Neural progenitor cell (in vitro differentiated cells): ENCODE data around the gene CCR7.

Experiments used
- CTCF ChIP-seq: fragments of 200-600 bp; sonication (generic); IDR thresholded peaks from 2 replicates; pipeline ENCODE4 v1.5.1; 2017; ENCODE audit warnings: antibody characterized with exemption, mild to moderate bottlenecking
- EZH2 ChIP-seq: fragments of 200-600 bp; sonication (generic); IDR thresholded peaks from 2 replicates; pipeline ENCODE4 v1.6.1; 2017; ENCODE audit warnings: antibody characterized with exemption, mild to moderate bottlenecking, moderate library complexity

DNA sequence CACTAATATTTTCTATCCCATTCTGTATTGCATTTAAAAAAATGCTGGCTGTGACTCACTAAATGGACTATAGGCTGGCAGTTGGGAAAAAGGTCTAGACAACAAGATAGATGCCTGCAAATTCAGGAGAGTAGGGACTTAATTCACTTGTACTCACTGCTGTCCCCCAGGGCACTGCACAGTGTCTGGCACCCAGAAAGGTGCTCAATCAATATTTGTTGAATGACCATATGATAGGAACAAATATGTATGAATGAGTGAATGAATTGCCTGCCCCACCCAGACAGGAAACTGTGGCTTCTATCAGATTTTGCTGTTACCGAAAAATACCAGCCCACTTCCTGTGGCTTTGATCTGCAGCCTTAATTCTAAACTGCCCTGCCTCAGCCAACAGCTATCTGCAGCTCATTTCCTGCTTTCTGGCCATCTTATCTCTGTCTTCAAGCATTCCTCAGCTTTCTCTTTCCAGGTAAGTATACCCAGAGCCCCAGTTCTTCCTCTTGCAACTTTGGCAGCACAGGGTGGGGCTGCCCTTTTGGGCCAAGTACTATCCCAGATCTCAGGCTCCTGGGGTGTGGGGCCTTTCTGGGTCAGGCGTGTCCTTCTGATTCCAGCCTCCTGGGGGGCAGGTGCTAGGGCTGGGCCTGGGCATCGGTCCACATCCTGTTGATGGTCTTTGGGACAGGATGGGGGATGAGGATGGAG is 48.5 kb downstream of the CCR7 start:
- TF ChIP-seq CTCF (no peak), EZH2 (no peak)
